Measurements from ENCODE around the gene ITGA4.

The ITGA4 gene

DNA sequence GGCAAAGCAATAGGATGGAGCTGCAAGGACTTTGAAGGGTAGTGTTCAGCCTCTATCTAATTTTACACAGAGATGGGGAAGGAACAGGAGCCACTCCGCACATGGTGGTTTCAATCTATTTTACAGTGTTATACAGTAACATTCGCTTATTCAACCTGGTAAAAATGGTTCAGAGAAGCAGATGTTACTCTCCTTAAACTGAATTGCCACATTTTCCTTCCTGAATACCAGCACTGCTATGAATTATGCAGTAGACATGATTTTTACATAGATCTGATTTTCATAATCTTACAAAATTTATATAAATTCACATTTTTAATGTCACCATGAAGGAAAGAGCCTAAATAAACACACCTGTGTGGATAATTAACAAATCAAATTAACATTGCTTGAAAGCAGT, 85.0 kb downstream of the ITGA4 start (continued):
- no peak for TF ChIP-seq TCF4 (CRISPR knock-in tag; IDR thresholded peaks at IDR 0.05; ENCODE audit: borderline replicate concordance)

GRCh38 chr2:181546086-181546485, 88.9 kb downstream of the ITGA4 start:
- ATAC-seq, result no peak
- TF ChIP-seq CSDC2 (CRISPR knock-in tag; IDR thresholded peaks at IDR 0.05), result no peak
- no peak for TF ChIP-seq RARB (CRISPR knock-in tag; IDR thresholded peaks at IDR 0.05)
- TF ChIP-seq GLIS3 (CRISPR knock-in tag; IDR thresholded peaks at IDR 0.05), result no peak
- no peak for TF ChIP-seq CSRNP3 (CRISPR knock-in tag; IDR thresholded peaks at IDR 0.05)
- TF ChIP-seq ZNF8 (CRISPR knock-in tag; IDR thresholded peaks at IDR 0.05), result no peak
- no peak for TF ChIP-seq PPARA (CRISPR knock-in tag; IDR thresholded peaks at IDR 0.05; ENCODE audit: borderline replicate concordance)
- no peak for TF ChIP-seq OSR1 (CRISPR knock-in tag; IDR thresholded peaks at IDR 0.05)
- TF ChIP-seq POU6F1 (CRISPR knock-in tag; IDR thresholded peaks at IDR 0.05; ENCODE audit: borderline replicate concordance, low read depth), result no peak
- TF ChIP-seq ESRRG (CRISPR knock-in tag; IDR thresholded peaks at IDR 0.05), result no peak

DNA sequence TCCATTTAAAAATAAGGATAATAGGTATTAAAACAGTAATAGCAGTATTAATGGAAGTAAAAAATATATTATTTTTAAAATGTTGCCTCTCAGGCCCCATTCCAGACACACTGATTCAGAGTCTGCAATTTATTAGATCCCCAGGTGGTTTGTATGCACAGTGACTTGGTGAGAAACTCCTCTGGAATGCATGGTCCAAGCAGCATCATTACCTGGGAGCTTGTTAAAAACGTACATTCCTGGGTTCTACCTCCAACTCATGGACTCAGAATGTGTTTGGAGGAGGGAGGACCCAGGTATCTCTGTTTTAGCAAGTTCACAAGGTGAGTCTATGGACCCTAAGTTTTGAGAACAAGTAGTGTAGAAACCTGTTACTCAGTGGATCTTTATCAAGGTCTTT, 95.6 kb downstream of the ITGA4 start:
- TF ChIP-seq RARB (CRISPR knock-in tag; IDR thresholded peaks at IDR 0.05) (no peak), BACH2 (CRISPR knock-in tag; IDR thresholded peaks at IDR 0.05; ENCODE audit: borderline replicate concordance) (no peak), POU6F1 (CRISPR knock-in tag; IDR thresholded peaks at IDR 0.05; ENCODE audit: borderline replicate concordance, low read depth) (no peak), TOX (CRISPR knock-in tag; IDR thresholded peaks at IDR 0.05; ENCODE audit: borderline replicate concordance) (no peak), PPARA (CRISPR knock-in tag; IDR thresholded peaks at IDR 0.05; ENCODE audit: borderline replicate concordance) (no peak), CSRNP3 (CRISPR knock-in tag; IDR thresholded peaks at IDR 0.05) (no peak), OSR1 (CRISPR knock-in tag; IDR thresholded peaks at IDR 0.05) (no peak), ZC3H10 (CRISPR knock-in tag; IDR thresholded peaks at IDR 0.05) (no peak), ZNF70 (CRISPR knock-in tag; IDR thresholded peaks at IDR 0.05) (no peak), ZNF8 (CRISPR knock-in tag; IDR thresholded peaks at IDR 0.05) (no peak), ESRRG (CRISPR knock-in tag; IDR thresholded peaks at IDR 0.05) (no peak), TCF4 (CRISPR knock-in tag; IDR thresholded peaks at IDR 0.05; ENCODE audit: borderline replicate concordance) (no peak), ZNF565 (CRISPR knock-in tag; conservative IDR thresholded peaks at IDR 0.05; ENCODE audit: low read depth) (no peak), ZFP3 (CRISPR knock-in tag; IDR thresholded peaks at IDR 0.05) (no peak), ISL1 (CRISPR knock-in tag; IDR thresholded peaks at IDR 0.05) (no peak), SNAI2 (CRISPR knock-in tag; IDR thresholded peaks at IDR 0.05) (no peak), GLIS3 (CRISPR knock-in tag; IDR thresholded peaks at IDR 0.05) (no peak)
- TF ChIP-seq, protein P1, sequence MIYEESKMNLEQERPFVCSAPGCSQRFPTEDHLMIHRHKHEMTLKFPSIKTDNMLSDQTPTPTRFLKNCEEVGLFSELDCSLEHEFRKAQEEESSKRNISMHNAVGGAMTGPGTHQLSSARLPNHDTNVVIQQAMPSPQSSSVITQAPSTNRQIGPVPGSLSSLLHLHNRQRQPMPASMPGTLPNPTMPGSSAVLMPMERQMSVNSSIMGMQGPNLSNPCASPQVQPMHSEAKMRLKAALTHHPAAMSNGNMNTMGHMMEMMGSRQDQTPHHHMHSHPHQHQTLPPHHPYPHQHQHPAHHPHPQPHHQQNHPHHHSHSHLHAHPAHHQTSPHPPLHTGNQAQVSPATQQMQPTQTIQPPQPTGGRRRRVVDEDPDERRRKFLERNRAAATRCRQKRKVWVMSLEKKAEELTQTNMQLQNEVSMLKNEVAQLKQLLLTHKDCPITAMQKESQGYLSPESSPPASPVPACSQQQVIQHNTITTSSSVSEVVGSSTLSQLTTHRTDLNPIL (CRISPR knock-in tag; IDR thresholded peaks at IDR 0.05; ENCODE audit: low read depth), result no peak
- peak; percentile 95 for ATAC-seq

DNA sequence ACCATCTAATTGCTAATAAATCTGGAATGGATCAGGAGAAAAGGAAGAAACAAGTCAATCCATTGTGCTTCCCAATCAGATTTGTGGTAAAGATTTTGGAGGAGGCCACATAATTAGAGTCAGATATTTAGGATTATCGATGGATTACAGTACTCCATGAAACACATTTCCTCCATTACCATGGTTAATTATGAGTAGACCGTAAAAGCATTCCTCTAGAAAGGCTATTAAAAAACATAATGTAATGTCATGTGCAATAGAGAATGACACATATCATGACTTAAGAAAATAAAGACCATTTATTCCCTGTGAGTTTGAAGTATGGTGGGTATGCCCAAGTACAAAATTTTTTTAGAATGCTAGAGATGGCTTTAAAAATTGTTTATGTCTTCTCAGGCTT, 96.1 kb downstream of the ITGA4 start:
- TF ChIP-seq ISL1 (CRISPR knock-in tag; IDR thresholded peaks at IDR 0.05) (peak; percentile 96), PPARA (CRISPR knock-in tag; IDR thresholded peaks at IDR 0.05; ENCODE audit: borderline replicate concordance) (no peak), ARNTL (CRISPR knock-in tag; IDR thresholded peaks at IDR 0.05; ENCODE audit: borderline replicate concordance, low read depth) (no peak), CSRNP3 (CRISPR knock-in tag; IDR thresholded peaks at IDR 0.05) (peak; percentile 52; the same call in 1 of the 2 replicates), ZFP30 (CRISPR knock-in tag; IDR thresholded peaks at IDR 0.05) (no peak), ZC3H10 (CRISPR knock-in tag; IDR thresholded peaks at IDR 0.05) (peak; percentile 89), SNAI2 (CRISPR knock-in tag; IDR thresholded peaks at IDR 0.05) (no peak), ZNF8 (CRISPR knock-in tag; IDR thresholded peaks at IDR 0.05) (peak; percentile 67; the same call in 1 of the 2 replicates)
- TF ChIP-seq, protein P2, sequence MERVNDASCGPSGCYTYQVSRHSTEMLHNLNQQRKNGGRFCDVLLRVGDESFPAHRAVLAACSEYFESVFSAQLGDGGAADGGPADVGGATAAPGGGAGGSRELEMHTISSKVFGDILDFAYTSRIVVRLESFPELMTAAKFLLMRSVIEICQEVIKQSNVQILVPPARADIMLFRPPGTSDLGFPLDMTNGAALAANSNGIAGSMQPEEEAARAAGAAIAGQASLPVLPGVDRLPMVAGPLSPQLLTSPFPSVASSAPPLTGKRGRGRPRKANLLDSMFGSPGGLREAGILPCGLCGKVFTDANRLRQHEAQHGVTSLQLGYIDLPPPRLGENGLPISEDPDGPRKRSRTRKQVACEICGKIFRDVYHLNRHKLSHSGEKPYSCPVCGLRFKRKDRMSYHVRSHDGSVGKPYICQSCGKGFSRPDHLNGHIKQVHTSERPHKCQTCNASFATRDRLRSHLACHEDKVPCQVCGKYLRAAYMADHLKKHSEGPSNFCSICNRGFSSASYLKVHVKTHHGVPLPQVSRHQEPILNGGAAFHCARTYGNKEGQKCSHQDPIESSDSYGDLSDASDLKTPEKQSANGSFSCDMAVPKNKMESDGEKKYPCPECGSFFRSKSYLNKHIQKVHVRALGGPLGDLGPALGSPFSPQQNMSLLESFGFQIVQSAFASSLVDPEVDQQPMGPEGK (CRISPR knock-in tag; IDR thresholded peaks at IDR 0.05; ENCODE audit: borderline replicate concordance), result peak; percentile 75; the same call in 1 of the 2 replicates
- TF ChIP-seq, protein P1 (CRISPR knock-in tag; IDR thresholded peaks at IDR 0.05; ENCODE audit: low read depth), result 0 out of 2 replicates have a peak, but pooled peaks have one; percentile 24
- ATAC-seq, result peak; percentile 72
